HepG2 (cell line): Measurements from ENCODE around the gene CDC25C. TPM values are rescaled to one million over a fixed set of nuclear protein-coding genes. Genes with fewer than 3 reads are reported as not detected.

ENCODE experiments used
- CREM ChIP-seq, 2 experiments: sonication (generic) in 1 of 2; formaldehyde crosslinking in 1 of 2; IDR thresholded peaks; 2 replicates each; pipeline versions ENCODE4 v1.4.0 to v1.6.1; 2016 to 2020; ENCODE audit warnings: antibody characterized with exemption in 1 of 2, mild to moderate bottlenecking in 1 of 2, missing genetic modification reagents in 1 of 2
- DNMT1 ChIP-seq: sonication (generic); formaldehyde crosslinking; IDR thresholded peaks from 2 replicates; pipeline ENCODE4 v1.5.1; 2020; ENCODE audit warnings: mild to moderate bottlenecking, missing genetic modification reagents
- DNMT3B ChIP-seq: conservative IDR thresholded peaks from 2 replicates; pipeline ENCODE4 v1.6.1; 2016; ENCODE audit warnings: missing biosample characterization, control low read depth
- FOXJ3 ChIP-seq: sonication (generic); formaldehyde crosslinking; IDR thresholded peaks from 2 replicates; pipeline ENCODE4 v1.4.0; 2020; ENCODE audit warnings: missing genetic modification reagents, mild to moderate bottlenecking, borderline replicate concordance
- JUNB ChIP-seq: sonication (generic); formaldehyde crosslinking; IDR thresholded peaks from 2 replicates; pipeline ENCODE4 v1.8.0; 2022; ENCODE audit warnings: missing genetic modification reagents, mild to moderate bottlenecking, borderline replicate concordance
- KDM5B ChIP-seq: sonication (generic); formaldehyde crosslinking; IDR thresholded peaks from 2 replicates; pipeline ENCODE4 v1.4.0; 2020; ENCODE audit warnings: missing genetic modification reagents, mild to moderate bottlenecking, borderline replicate concordance
- RARG ChIP-seq: sonication (generic); formaldehyde crosslinking; IDR thresholded peaks from 2 replicates; pipeline ENCODE4 v1.4.0; 2020; ENCODE audit warnings: low read depth, mild to moderate bottlenecking, missing genetic modification reagents
- SKIL ChIP-seq: sonication (generic); formaldehyde crosslinking; IDR thresholded peaks from 2 replicates; pipeline ENCODE4 v1.8.0; 2022; ENCODE audit warnings: missing genetic modification reagents, mild to moderate bottlenecking, moderate library complexity, borderline replicate concordance
- THRA ChIP-seq: sonication (generic); formaldehyde crosslinking; IDR thresholded peaks from 2 replicates; pipeline ENCODE4 v1.4.0; 2020; ENCODE audit warnings: missing genetic modification reagents, borderline replicate concordance
- ZFP41 ChIP-seq: sonication (generic); formaldehyde crosslinking; IDR thresholded peaks from 2 replicates; pipeline ENCODE4 v1.4.0; 2020; ENCODE audit warnings: mild to moderate bottlenecking, missing genetic modification reagents, borderline replicate concordance
- ZNF264 ChIP-seq: sonication (generic); formaldehyde crosslinking; IDR thresholded peaks from 2 replicates; pipeline ENCODE4 v1.4.0; 2020; ENCODE audit warnings: missing genetic modification reagents
- ZNF530 ChIP-seq: sonication (generic); formaldehyde crosslinking; IDR thresholded peaks from 2 replicates; pipeline ENCODE4 v1.5.0; 2020; ENCODE audit warnings: low read depth, mild to moderate bottlenecking, missing genetic modification reagents
- ZNF549 ChIP-seq: sonication (generic); formaldehyde crosslinking; IDR thresholded peaks from 2 replicates; pipeline ENCODE4 v1.5.0; 2020; ENCODE audit warnings: missing genetic modification reagents
- ZNF644 ChIP-seq: IDR thresholded peaks from 2 replicates; pipeline ENCODE4 v1.6.1; 2016; ENCODE audit warnings: low read depth
- polyA plus RNA-seq, 8 experiments: library from polyadenylated mRNA; depleted of rRNA in 3 of 8; stranded (reverse) in 7 of 8; unstranded in 1 of 8; fragments of >200 nt; fragmentation: Illumina TruSeq in 4 of 8; extraction: Trizol in 4 of 8; gene quantifications; 2 replicates each; pipeline versions ENCODE4 v1.2.1 to v1.2.3, GENCODE V29; 2011 to 2016; ENCODE audit warnings: low read depth in 4 of 8, missing spikeins in 1 of 8, mixed read lengths in 1 of 8; ENCODE audit not compliant: insufficient read depth in 1 of 8
- total RNA-seq, 5 experiments: library from RNA; depleted of rRNA; stranded (reverse); fragments of >200 nt; fragmentation: Illumina TruSeq; extraction: Trizol; gene quantifications; 2 replicates each; pipeline ENCODE4 v1.2.3, GENCODE V29; 2016; ENCODE audit warnings: low read depth in 1 of 5
- TF ChIP-seq, protein P1 (sequence below): sonication (generic); formaldehyde crosslinking; IDR thresholded peaks from 2 replicates; pipeline ENCODE4 v1.8.0; 2022; ENCODE audit warnings: missing genetic modification reagents, low read depth, mild to moderate bottlenecking, borderline replicate concordance
- TF ChIP-seq, protein P2 (sequence below): sonication (generic); formaldehyde crosslinking; IDR thresholded peaks from 2 replicates; pipeline ENCODE4 v1.9.0; 2021; ENCODE audit warnings: missing genetic modification reagents, mild to moderate bottlenecking, borderline replicate concordance
- TF ChIP-seq, protein P3 (sequence below): sonication (generic); formaldehyde crosslinking; IDR thresholded peaks from 2 replicates; pipeline ENCODE4 v1.4.0; 2020; ENCODE audit warnings: missing genetic modification reagents
- TF ChIP-seq, protein P4 (sequence below): sonication (generic); formaldehyde crosslinking; IDR thresholded peaks from 2 replicates; pipeline ENCODE4 v1.4.0; 2020; ENCODE audit warnings: missing genetic modification reagents, borderline replicate concordance

The CDC25C gene
- total and polyA plus RNA-seq, 2 of the 13 experiments (the other 11 are each of a cell fraction or from before 2014, with no cell fraction given) = 17.7 to 27.6 TPM

DNA sequence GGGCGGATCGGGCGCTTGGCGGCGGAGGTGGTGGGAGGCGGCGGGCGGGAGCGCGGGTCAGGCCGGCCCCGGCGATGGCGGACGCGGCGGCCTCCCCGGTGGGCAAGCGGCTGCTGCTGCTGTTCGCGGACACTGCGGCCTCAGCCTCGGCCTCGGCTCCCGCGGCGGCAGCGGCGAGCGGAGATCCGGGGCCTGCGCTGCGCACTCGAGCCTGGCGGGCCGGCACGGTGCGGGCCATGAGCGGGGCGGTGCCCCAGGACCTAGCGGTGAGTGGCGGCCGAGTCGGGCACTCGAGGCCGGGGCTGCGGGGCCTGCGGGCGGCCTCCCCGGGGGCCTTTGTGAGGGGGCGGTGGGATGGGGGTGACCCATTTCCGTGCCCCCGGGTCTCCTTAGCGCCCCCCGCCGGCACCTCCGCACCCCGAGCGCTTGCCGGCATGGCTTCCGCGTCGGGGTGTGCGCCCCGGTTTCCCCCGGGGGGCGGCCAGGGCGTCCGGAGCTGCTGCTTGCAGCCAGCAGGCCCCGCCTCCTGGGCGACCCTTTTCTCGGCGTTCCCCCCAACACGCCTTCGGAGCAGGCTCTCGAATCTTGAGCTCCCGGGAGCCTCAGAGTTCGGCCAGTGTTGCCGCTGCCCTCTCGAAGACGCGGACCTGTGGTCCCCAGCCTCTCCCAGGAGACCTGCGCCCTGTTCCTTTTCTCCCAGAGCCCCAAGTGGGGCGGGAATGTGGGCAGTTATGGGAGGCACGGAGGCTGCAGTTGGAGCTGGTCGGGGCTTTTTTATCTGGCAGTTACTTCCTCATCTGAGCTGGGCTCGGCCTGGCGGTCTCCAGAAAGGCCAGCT lies 21.3 kb upstream of the CDC25C start (continued):
- TF ChIP-seq, protein P1, sequence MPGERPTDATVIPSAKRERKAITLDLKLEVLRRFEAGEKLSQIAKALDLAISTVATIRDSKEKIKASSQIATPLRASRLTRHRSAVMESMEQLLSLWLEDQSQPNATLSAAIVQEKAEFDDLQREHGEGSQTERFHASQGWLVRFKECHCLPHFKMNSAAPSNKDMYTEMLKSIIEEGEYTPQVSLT (CRISPR knock-in tag) = no peak
- TF ChIP-seq DNMT3B (CRISPR knock-in tag) (no peak), DNMT1 (CRISPR knock-in tag) (0 out of 2 replicates have a peak, but pooled peaks have one; percentile 74), THRA (CRISPR knock-in tag) (no peak), KDM5B (CRISPR knock-in tag) (no peak), SKIL (CRISPR knock-in tag) (no peak), ZNF549 (CRISPR knock-in tag) (no peak), ZFP41 (no peak), CREM (IDR thresholded peaks at IDR 0.05) (no peak), CREM (CRISPR knock-in tag; IDR thresholded peaks at IDR 0.05) (no peak), RARG (CRISPR knock-in tag) (no peak), ZNF264 (CRISPR knock-in tag) (no peak), JUNB (CRISPR knock-in tag) (no peak), ZNF530 (CRISPR knock-in tag) (no peak), ZNF644 (CRISPR knock-in tag) (no peak), FOXJ3 (CRISPR knock-in tag) (no peak)
- TF ChIP-seq, protein P2, sequence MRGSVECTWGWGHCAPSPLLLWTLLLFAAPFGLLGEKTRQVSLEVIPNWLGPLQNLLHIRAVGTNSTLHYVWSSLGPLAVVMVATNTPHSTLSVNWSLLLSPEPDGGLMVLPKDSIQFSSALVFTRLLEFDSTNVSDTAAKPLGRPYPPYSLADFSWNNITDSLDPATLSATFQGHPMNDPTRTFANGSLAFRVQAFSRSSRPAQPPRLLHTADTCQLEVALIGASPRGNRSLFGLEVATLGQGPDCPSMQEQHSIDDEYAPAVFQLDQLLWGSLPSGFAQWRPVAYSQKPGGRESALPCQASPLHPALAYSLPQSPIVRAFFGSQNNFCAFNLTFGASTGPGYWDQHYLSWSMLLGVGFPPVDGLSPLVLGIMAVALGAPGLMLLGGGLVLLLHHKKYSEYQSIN (CRISPR knock-in tag) = no peak
- TF ChIP-seq, protein P3, sequence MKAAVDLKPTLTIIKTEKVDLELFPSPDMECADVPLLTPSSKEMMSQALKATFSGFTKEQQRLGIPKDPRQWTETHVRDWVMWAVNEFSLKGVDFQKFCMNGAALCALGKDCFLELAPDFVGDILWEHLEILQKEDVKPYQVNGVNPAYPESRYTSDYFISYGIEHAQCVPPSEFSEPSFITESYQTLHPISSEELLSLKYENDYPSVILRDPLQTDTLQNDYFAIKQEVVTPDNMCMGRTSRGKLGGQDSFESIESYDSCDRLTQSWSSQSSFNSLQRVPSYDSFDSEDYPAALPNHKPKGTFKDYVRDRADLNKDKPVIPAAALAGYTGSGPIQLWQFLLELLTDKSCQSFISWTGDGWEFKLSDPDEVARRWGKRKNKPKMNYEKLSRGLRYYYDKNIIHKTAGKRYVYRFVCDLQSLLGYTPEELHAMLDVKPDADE (CRISPR knock-in tag) = no peak
- TF ChIP-seq, protein P4, sequence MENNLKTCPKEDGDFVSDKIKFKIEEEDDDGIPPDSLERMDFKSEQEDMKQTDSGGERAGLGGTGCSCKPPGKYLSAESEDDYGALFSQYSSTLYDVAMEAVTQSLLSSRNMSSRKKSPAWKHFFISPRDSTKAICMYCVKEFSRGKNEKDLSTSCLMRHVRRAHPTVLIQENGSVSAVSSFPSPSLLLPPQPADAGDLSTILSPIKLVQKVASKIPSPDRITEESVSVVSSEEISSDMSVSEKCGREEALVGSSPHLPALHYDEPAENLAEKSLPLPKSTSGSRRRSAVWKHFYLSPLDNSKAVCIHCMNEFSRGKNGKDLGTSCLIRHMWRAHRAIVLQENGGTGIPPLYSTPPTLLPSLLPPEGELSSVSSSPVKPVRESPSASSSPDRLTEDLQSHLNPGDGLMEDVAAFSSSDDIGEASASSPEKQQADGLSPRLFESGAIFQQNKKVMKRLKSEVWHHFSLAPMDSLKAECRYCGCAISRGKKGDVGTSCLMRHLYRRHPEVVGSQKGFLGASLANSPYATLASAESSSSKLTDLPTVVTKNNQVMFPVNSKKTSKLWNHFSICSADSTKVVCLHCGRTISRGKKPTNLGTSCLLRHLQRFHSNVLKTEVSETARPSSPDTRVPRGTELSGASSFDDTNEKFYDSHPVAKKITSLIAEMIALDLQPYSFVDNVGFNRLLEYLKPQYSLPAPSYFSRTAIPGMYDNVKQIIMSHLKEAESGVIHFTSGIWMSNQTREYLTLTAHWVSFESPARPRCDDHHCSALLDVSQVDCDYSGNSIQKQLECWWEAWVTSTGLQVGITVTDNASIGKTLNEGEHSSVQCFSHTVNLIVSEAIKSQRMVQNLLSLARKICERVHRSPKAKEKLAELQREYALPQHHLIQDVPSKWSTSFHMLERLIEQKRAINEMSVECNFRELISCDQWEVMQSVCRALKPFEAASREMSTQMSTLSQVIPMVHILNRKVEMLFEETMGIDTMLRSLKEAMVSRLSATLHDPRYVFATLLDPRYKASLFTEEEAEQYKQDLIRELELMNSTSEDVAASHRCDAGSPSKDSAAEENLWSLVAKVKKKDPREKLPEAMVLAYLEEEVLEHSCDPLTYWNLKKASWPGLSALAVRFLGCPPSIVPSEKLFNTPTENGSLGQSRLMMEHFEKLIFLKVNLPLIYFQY (CRISPR knock-in tag) = no peak
